ENCODE results near the gene NPAS3.

The NPAS3 gene

DNA sequence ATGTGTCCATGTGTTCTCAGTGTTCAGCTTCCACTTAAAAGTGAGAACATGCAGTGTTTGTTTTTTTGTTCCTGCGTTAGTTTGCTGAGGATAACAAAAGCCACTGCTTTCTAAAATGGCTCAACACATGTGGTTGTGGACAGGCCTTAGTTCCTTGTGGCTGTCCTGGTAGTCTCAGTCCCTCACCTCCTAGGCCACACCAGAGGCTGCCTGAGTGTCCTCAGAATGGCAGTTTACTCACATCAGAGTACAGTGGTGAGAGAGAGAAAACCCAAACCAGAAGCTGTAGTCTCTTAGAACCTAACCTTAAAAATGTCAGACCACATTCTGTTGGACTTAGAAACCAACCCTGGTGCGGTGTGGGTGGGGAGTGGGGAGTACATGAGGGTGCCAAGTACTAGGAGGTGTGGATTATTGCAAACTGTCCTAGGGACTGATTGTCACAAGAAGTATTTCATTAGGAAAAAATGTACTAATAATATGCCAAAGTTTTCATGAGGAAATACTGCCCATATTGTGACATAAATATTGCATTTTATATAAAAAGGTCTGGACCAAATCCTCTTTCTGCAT, 30.4 kb downstream of the NPAS3 start:
- no peak for DNase-seq
- TF ChIP-seq GATA1 (IDR thresholded peaks at IDR 0.05; ENCODE audit: low read depth, low read length): no peak
- no peak for TF ChIP-seq POLR2A (IDR thresholded peaks at IDR 0.05; ENCODE audit: low read length)

DNA sequence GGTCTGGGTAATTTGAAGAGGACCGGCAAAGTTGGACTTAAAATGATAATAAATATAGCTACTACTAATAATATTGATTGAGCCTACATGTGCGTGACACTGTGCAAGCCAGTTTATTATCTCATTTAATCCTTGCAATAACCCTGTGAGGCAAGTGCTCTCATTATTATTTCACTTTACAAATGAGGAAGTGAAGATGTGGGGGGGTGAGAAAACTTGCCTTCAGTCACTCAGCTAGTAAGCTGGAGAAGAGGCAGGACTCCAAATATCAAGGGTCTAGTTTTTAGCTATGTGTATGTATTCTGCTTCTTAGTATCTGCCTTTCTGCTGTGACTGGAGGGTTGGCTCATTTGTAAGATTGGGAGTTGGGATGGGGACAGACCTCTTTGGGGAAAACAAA, 39.2 kb downstream of the NPAS3 start:
- no peak for TF ChIP-seq GATA1 (IDR thresholded peaks at IDR 0.05; ENCODE audit: low read depth, low read length)
- no peak for TF ChIP-seq POLR2A (IDR thresholded peaks at IDR 0.05; ENCODE audit: low read length)
- DNase-seq: no peak

DNA sequence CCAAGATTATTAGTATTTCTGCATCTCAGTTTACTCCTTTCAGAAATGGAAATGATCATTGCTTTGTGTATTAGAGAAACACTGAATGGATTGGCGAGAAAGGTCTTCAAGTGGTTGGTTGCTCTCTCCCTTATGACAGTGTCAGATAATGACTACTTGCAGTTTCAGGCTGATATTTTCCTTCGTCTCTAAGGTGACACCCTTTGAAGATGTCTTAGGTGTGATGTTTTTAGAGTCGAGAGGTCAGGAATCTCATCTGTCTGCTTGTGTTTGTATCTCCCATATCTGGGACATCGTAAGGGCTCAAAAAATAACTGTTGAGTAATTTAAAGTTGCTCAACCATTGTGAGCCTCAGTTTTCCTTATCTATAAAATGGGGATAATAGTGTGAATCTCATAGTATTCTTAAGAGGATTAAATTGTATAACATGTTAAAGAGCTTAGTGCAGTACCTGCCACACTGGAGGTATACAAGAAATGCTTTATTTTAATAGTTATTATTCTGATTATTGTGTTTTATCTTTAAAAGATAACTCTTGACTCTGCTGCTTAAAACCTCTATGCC, 40.1 kb downstream of the NPAS3 start:
- no peak for DNase-seq
- no peak for TF ChIP-seq POLR2A (IDR thresholded peaks at IDR 0.05; ENCODE audit: low read length)
- TF ChIP-seq GATA1 (IDR thresholded peaks at IDR 0.05; ENCODE audit: low read depth, low read length): no peak

DNA sequence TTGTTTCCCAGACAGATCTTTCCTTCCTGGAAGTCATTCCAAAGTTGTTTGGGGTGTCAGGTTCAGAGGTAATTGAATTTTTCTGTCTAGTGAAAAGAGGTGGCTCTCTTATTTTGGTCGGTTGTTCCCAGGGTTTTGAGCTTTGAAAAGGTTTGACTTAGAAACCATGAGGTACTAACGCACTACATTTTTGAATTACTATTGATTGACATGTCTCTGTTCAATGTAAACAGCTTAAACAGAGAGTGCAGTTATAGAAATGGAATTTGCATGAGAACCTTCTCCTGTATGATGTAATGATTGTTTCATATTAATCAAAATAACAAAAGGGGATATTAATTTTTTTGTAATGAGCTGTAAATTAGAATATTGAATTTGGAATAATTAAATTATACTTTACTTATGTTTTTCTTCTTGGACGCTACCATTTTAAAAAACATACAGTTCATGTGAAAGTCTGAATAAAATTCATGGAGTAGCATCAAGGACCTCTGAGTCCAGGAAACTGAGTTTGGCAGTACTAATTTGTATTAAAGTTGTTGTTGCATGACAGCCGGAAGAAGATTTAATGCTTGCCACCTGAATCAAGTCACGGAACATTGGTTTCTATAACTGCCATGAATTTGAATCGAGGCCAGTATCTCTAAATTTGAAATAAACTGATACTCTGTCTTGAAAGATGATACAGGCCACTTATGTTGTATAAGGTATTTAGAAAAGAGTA, 41.7 kb downstream of the NPAS3 start:
- no peak for DNase-seq
- TF ChIP-seq GATA1 (IDR thresholded peaks at IDR 0.05; ENCODE audit: low read depth, low read length): no peak
- no peak for TF ChIP-seq POLR2A (IDR thresholded peaks at IDR 0.05; ENCODE audit: low read length)

DNA sequence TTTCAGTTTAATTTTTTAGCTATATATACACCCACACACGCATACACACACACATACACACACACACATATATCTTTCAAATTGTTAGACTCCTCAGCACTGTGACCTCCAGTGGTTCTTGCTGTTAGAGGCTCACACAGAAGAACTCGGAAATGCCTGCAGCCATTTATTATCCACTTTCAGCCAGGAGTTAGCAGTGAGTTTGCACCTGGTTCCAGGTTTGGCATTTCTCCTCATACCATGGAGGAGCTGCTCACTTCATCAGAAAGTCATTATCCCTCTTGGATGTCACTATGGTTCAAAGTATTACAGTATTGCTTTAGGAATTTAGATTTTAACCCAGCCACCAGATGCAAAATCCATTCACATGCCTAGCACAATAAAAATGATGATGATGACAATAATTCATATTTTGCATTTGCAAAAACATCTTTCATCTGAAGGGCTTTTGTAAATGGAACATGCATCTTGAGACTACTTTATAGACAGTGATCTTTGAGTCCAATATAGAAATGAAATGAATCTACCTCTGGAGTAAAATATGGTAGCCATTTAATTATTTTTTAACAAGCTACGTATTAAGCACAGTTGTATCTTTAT, 42.3 kb downstream of the NPAS3 start:
- DNase-seq: no peak
- TF ChIP-seq GATA1 (IDR thresholded peaks at IDR 0.05; ENCODE audit: low read depth, low read length): no peak
- TF ChIP-seq POLR2A (IDR thresholded peaks at IDR 0.05; ENCODE audit: low read length): no peak

DNA sequence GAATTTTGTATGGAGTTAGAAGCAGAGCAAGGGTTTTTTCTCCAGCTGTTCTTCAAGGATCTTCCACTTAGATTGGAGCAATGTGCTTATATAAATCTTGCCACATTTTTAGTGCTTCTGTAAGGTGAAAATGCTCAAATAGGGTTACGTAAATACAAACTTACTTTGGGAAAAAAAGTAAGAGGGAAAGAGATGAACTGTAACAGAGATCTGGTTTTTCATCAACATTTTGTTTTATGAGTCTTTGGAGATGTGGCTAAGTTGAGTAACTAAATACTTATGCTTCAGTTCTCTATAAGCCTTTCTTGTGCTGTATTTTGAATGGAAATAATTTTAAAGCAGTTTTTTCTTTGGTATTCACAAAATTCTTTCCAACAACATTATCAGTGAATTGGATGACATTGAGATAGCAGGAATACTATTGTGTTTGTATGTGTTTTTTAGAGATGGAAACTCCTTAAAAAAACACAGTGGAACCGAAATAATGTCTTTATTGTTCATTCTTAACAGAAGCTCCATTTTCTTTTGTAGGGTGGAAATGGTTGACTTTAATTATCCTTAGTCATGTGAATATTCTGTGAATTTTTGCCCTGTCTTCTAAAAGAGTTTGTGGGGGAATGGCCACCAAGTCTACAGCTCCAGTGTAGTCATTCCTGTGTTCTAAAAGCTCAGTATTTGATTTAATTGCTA, 45.7 kb downstream of the NPAS3 start:
- TF ChIP-seq GATA1 (IDR thresholded peaks at IDR 0.05; ENCODE audit: low read depth, low read length) (no peak), POLR2A (IDR thresholded peaks at IDR 0.05; ENCODE audit: low read length) (no peak)
- DNase-seq: no peak

DNA sequence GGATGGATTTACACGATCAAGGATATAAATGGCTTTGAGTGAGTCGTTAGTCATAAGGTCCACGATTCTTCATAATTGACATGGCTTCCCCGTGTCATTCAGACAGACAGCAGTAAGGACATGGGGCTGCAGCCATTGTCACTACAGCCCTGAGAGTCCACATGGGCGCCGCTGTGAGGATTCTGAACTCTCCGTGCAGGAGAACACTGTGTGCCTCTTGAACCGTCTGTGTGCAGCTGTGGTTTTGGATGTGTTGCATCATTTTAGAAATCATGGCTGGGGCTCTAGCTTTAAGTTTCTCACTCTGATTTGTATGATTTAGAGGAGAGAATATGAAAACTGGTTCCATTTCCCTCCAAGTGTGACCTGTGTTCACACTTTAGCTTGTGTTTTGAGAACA, 47.2 kb downstream of the NPAS3 start:
- DNase-seq: no peak
- TF ChIP-seq GATA1 (IDR thresholded peaks at IDR 0.05; ENCODE audit: low read depth, low read length): no peak
- no peak for TF ChIP-seq POLR2A (IDR thresholded peaks at IDR 0.05; ENCODE audit: low read length)

DNA sequence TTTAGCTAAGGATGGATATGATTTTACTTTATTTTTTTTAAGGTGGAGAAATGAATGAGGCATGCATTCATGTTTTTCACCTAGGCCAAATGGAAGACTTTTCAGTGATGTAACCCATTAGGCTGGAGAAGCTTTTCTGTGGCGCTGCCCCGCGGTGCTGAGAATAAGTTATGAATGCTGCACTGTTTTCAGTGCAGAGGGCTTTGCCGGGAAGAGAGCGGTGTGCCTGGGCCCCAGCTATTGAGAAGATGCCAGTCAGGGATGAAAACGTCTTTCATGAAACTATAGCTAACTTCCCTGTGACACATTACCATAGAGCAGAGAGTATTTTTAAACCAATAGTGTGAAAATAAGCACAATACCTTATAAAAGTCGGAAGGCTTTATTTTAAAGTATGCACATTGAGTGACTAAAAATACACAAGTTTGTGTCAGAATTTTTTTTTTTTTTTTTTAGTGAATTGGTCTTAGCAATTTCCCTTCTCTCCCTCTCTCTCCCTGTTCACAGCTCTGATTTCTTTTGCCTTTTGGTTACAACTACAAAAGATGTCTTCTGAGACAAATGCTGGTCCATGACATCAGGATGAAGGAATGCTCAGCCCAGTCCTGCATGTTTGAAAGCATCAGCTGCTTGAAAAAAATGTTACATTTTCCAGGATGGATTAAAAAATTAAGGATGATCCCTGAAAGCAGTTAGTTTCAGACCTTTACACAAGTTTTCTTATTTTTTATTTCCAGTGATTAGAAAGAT, 48.3 kb downstream of the NPAS3 start:
- DNase-seq: no peak
- TF ChIP-seq POLR2A (IDR thresholded peaks at IDR 0.05; ENCODE audit: low read length): no peak

DNA sequence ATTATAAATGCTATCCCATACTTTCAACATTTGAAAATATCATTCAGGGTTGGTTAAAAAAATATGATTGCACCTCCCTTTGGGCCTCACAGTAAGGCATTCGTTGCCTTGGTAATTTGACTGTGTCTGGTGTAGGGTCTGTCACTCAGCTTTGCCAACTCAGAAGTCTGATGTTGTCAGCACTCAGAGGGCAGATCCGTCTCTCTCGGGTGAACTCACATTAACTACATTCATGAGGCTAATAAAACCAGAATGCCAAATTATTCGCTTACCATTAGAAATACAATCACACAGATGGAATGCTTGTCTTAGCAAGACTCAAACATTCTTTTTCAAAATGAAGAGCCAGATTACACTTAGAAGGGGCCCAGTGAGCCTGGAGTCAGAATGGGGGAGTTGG, 53.0 kb downstream of the NPAS3 start:
- no peak for TF ChIP-seq POLR2A (IDR thresholded peaks at IDR 0.05; ENCODE audit: low read length)
- no peak for TF ChIP-seq GATA1 (IDR thresholded peaks at IDR 0.05; ENCODE audit: low read depth, low read length)

DNA sequence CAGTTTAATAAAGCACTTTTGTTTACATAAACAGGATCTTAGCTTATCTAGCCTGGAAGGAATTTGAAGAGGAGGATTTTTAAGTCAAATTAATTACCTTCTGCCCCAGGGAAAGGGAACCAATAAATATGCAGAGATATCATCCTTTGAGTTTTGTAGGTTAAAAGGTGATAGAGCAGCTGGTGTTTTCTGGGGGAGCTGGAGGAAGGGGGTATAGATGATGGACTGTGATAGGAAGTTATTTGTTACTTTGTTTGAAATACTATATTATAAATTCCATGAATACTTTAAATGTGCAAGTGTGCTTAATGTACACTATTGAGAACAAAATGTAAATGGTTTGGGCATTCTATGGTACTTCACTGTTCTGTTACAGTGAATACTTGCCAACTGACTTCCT, 55.2 kb downstream of the NPAS3 start:
- TF ChIP-seq POLR2A (IDR thresholded peaks at IDR 0.05; ENCODE audit: low read length) (no peak), GATA1 (IDR thresholded peaks at IDR 0.05; ENCODE audit: low read depth, low read length) (no peak)

More for the DNA sequence above, 53.0 kb downstream of the NPAS3 start:
- no peak for DNase-seq

DNA sequence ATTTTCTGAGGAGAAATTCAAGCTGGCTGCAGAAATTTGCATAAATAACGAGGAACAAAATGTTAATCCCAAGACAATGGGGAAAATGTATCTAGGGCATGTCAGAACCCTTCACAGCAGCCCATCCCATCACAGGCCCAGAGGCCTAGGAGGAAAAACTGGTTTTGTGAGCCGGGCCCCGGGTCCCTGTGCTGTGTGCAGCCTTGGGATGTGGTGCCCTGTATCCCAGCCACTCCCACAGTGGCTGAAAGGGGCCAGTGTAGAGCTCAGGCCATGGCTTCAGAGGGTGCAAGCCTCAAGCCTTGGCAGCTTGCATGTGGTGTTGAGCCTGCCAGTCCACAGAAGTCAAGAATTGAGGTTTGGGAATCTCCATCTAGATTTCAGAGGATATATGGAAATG, 57.7 kb downstream of the NPAS3 start:
- TF ChIP-seq POLR2A (IDR thresholded peaks at IDR 0.05; ENCODE audit: low read length) (no peak), GATA1 (IDR thresholded peaks at IDR 0.05; ENCODE audit: low read depth, low read length) (no peak)
- DNase-seq: no peak

More for the DNA sequence above, 55.2 kb downstream of the NPAS3 start:
- DNase-seq: no peak

DNA sequence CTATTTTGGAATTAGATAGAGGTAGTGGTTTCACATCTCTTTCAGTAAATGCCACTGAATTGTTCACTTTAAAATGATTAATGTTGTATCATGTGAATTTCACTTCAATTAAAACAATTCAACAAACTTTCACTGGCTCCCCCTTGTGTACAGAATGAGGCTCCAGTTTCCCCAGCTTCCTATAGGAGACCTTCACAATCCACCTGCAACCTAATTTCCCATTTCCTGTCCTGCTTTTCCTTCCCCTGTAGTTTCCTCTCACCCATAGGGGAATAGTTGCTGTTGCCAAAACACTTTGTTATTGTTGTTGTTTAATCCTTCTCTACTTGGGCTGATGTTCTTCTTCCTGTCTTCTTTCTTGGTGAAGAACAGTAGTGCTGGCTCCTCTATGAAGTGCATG, 59.8 kb downstream of the NPAS3 start:
- TF ChIP-seq POLR2A (IDR thresholded peaks at IDR 0.05; ENCODE audit: low read length) (no peak), GATA1 (IDR thresholded peaks at IDR 0.05; ENCODE audit: low read depth, low read length) (no peak)
- peak in 1 of 2 experiments; percentile 0 for DNase-seq

DNA sequence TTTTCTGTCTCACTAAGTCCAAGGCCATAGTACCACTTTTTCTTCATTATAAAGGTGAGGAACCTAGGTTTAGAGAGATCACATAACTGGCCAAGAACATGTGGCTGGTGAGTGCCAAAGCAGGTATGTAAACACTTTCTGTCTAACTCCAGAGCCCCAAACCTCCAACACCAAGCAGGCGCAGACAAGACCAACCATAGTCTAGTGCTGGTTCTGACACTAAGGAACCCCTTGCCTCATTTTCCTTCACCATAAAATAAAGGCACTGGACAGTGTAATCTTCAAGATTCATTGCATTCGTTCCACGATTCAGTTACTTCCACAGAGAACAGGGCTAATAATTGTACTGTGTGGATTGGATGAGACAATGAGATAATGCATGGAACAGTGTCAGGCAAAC, 71.0 kb downstream of the NPAS3 start:
- DNase-seq: no peak
- no peak for TF ChIP-seq GATA1 (IDR thresholded peaks at IDR 0.05; ENCODE audit: low read depth, low read length)
- TF ChIP-seq POLR2A (IDR thresholded peaks at IDR 0.05; ENCODE audit: low read length): no peak

All from erythroblast (primary cell).